Fibroblast of pulmonary artery (primary cell): ENCODE measurements around the gene MEX3A.
A peak's percentile ranks its signal among the peaks of the same experiment; 100 is the strongest.
"Not testable (repeated sequence)": the region's sequence is repeated elsewhere in the genome, so short reads cannot be mapped to it uniquely, and the experiment has no call there.

Experiments used
- DNase-seq: peaks from one replicate; pipeline ENCODE4 v3.0.0-alpha.2; 2010; ENCODE audit warnings: low read depth
- H3K4me3 ChIP-seq: replicated peaks from 2 replicates; pipeline ENCODE4 v1.5.1; 2011; ENCODE audit warnings: low read depth, mild to moderate bottlenecking, control low read depth, low read length, moderate library complexity
- CTCF ChIP-seq: IDR thresholded peaks from 2 replicates; pipeline ENCODE4 v1.5.1; 2011; ENCODE audit warnings: mild to moderate bottlenecking, control low read depth, low read length, inconsistent platforms; ENCODE audit errors: missing control alignments

Gene MEX3A

GRCh38 chr1:156121457-156121856, 39.2 kb upstream of the MEX3A start:
- no peak overlapping the region for H3K4me3 ChIP-seq

GRCh38 chr1:156121005-156121404, 38.7 kb upstream of the MEX3A start:
- DNase-seq, H3K4me3 ChIP-seq: not testable (repeated sequence)

More at GRCh38 chr1:156121457-156121856, 39.2 kb upstream of the MEX3A start:
- TF ChIP-seq CTCF, result no peak
- no peak for DNase-seq

GRCh38 chr1:156120318-156120717, 38.1 kb upstream of the MEX3A start:
- DNase-seq, result no peak
- no peak for TF ChIP-seq CTCF
- H3K4me3 ChIP-seq, result no peak overlapping the region

GRCh38 chr1:156119503-156120209, 37.4 kb upstream of the MEX3A start:
- peak overlapping the region; percentile 28 for H3K4me3 ChIP-seq
- DNase-seq, result peak; percentile 58
- no peak for TF ChIP-seq CTCF

- DNase-seq, result no peak
- H3K4me3 ChIP-seq, result peak overlapping the region; percentile 99
- no peak for TF ChIP-seq CTCF
Measured at GRCh38 chr1:156118177-156118868, 36.1 kb upstream of the MEX3A start.

- peak overlapping the region; percentile 99 for H3K4me3 ChIP-seq
- TF ChIP-seq CTCF, result no peak
- DNase-seq, result no peak
Measured at GRCh38 chr1:156117414-156118176, 35.3 kb upstream of the MEX3A start.

GRCh38 chr1:156116731-156117130, 34.5 kb upstream of the MEX3A start:
- not testable (repeated sequence) for DNase-seq
- peak overlapping the region; percentile 99 for H3K4me3 ChIP-seq
